Measurements from ENCODE around the gene SLC47A1.

GRCh38 chr17:19618015-19618414, 84.4 kb downstream of the SLC47A1 start:
- TF ChIP-seq KDM1A (CRISPR knock-in tag; IDR thresholded peaks at IDR 0.05) (no peak), RAD21 (CRISPR knock-in tag; IDR thresholded peaks at IDR 0.05) (no peak)
- TF ChIP-seq, protein P1, sequence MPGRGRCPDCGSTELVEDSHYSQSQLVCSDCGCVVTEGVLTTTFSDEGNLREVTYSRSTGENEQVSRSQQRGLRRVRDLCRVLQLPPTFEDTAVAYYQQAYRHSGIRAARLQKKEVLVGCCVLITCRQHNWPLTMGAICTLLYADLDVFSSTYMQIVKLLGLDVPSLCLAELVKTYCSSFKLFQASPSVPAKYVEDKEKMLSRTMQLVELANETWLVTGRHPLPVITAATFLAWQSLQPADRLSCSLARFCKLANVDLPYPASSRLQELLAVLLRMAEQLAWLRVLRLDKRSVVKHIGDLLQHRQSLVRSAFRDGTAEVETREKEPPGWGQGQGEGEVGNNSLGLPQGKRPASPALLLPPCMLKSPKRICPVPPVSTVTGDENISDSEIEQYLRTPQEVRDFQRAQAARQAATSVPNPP (CRISPR knock-in tag; IDR thresholded peaks at IDR 0.05): no peak
